Measurements from ENCODE around the gene FAM210A. TPM values are rescaled to one million over a fixed set of nuclear protein-coding genes. Genes with fewer than 3 reads are reported as not detected.
"Not testable (repeated sequence)": the region's sequence is repeated elsewhere in the genome, so short reads cannot be mapped to it uniquely, and the experiment has no call there.

The FAM210A gene
- polyA plus RNA-seq, 1 of the 3 experiments (the other 2 are of a cell fraction), result 10.6 TPM

DNA sequence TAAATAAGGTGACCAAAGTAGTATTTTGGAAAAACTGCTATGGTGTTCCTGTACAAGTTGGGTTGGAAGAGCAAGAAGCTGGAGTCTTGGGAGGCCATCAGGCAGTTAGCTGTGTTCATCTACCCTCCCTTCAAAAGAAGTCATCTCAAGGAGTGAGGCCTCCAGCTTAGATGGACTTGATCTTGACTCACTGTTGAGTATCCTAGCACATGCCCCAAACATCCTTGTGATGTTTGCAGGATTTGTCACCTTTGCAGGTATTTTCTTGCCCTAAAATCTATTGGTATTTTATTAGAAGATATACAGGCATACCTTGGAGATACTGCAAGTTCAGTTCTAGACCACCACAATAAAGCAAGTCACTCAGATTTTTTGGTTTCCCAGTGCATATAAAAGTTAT is 30.3 kb upstream of the FAM210A start (continued):
- TF ChIP-seq ZBTB33 (IDR thresholded peaks at IDR 0.05; ENCODE audit: borderline replicate concordance, low read depth), result no peak
- TF ChIP-seq RXRA (IDR thresholded peaks at IDR 0.05; ENCODE audit: borderline replicate concordance, low read depth), result no peak
- TF ChIP-seq GABPA (IDR thresholded peaks at IDR 0.05; ENCODE audit: low read depth), result no peak
- TF ChIP-seq RCOR1 (IDR thresholded peaks at IDR 0.05; ENCODE audit: low read length), result no peak
- no peak for TF ChIP-seq FOXJ3 (CRISPR knock-in tag; IDR thresholded peaks at IDR 0.05)
- TF ChIP-seq GATA2 (CRISPR knock-in tag; IDR thresholded peaks at IDR 0.05), result no peak
- TF ChIP-seq TEAD4 (IDR thresholded peaks at IDR 0.05; ENCODE audit: borderline replicate concordance, insufficient read depth), result no peak

- Histone ChIP-seq H3K79me2 (ENCODE audit: insufficient read depth) (no peaks in the 10 kb centered on the region), H3K9me3 (no peaks in the 10 kb centered on the region), H3K9me2 (no peaks in the 10 kb centered on the region), H2AFZ (ENCODE audit: low read depth) (no peak overlapping the region), H3K4me2 (no peak overlapping the region), H3K27ac (ENCODE audit: low read depth in 2 of 2, low read length in 1 of 2) (no peak overlapping the region), H3K4me1 (ENCODE audit: control insufficient read depth in 1 of 2, insufficient read depth in 2 of 2, low read depth in 1 of 2, low read length in 1 of 2) (no peaks in the 10 kb centered on the region), H3K36me3 (replicated peaks in 1 of 2; ENCODE audit: control insufficient read depth in 1 of 2, insufficient read depth in 2 of 2, low read length in 1 of 2) (peaks cover 58 to 81% of the 10 kb centered on the region in 2 experiments), H3K4me3 (ENCODE audit: low read depth in 2 of 2, low read length in 1 of 2) (no peak overlapping the region), H3F3A (replicated peaks; ENCODE audit: insufficient read depth) (no peaks in the 10 kb centered on the region), H3K9ac (no peak overlapping the region), H3K27me3 (ENCODE audit: insufficient read depth) (no peaks in the 10 kb centered on the region), H4K20me1 (ENCODE audit: insufficient read depth) (no peaks in the 10 kb centered on the region)
- 90% methylated on average over 2 of the region's 2 CpGs for WGBS (ENCODE audit: low lambda C conversion rate)
- CTCF ChIA-PET, result no interaction called here
- no peak for DNase-seq
- POLR2A ChIA-PET, result no interaction called here
- TF ChIP-seq, protein P1, sequence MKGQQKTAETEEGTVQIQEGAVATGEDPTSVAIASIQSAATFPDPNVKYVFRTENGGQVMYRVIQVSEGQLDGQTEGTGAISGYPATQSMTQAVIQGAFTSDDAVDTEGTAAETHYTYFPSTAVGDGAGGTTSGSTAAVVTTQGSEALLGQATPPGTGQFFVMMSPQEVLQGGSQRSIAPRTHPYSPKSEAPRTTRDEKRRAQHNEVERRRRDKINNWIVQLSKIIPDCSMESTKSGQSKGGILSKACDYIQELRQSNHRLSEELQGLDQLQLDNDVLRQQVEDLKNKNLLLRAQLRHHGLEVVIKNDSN (IDR thresholded peaks at IDR 0.05; ENCODE audit: borderline replicate concordance, low read depth), result no peak
- no peak for TF ChIP-seq MAX (IDR thresholded peaks at IDR 0.05; ENCODE audit: low read depth)
These were observed 29.9 kb upstream of the FAM210A start for GRCh38 chr18:13756261-13756660.

DNA sequence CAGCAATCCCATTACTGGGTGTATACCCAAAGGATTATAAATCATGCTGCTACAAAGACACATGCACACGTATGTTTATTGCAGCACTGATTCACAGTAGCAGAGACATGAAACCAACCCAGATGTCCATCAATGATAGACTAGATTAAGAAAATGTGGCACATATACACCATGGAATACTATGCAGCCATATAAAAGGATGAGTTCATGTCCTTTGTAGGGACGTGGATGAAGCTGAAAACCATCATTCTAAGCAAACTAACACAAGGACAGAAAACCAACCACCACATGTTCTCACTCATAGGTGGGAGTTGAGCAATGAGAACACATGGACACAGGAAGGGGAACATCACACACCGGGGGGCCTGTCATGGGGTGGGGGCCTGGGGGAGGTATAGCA is 25.2 kb upstream of the FAM210A start:
- H3K9ac ChIP-seq; H3K4me1 ChIP-seq (ENCODE audit: control insufficient read depth in 1 of 2, insufficient read depth in 2 of 2, low read depth in 1 of 2, low read length in 1 of 2); DNase-seq; POLR2A ChIA-PET; H3K4me3 ChIP-seq (ENCODE audit: low read depth in 2 of 2, low read length in 1 of 2); H3K9me3 ChIP-seq; H3K27me3 ChIP-seq (ENCODE audit: insufficient read depth); H3K9me2 ChIP-seq; H3K4me2 ChIP-seq; H4K20me1 ChIP-seq (ENCODE audit: insufficient read depth); H3K79me2 ChIP-seq (ENCODE audit: insufficient read depth); H2AFZ ChIP-seq (ENCODE audit: low read depth); CTCF ChIA-PET; H3K27ac ChIP-seq (ENCODE audit: low read depth in 2 of 2, low read length in 1 of 2); H3F3A ChIP-seq (replicated peaks; ENCODE audit: insufficient read depth): not testable (repeated sequence)
- peaks cover 71 to 73% of the 10 kb centered on the region in 2 experiments for H3K36me3 ChIP-seq (replicated peaks in 1 of 2; ENCODE audit: control insufficient read depth in 1 of 2, insufficient read depth in 2 of 2, low read length in 1 of 2)
- WGBS (ENCODE audit: low lambda C conversion rate), result 92% methylated on average over 3 of the region's 3 CpGs

Measured in SK-N-SH (cell line).